MCF 10A (cell line): ENCODE measurements around the gene CLEC1A. TPM values are rescaled to one million over a fixed set of nuclear protein-coding genes. Genes with fewer than 3 reads are reported as not detected.

Experiments
- BruUV-seq: library from RNA; stranded (reverse); fragments of 400-500 nt; replicated peaks from 2 replicates; lab custom pipeline; 2021; lab: Mats Ljungman, UMichigan
- CTCF ChIA-PET: fragments of 300-600 bp; sonication (Branson Sonifier 250); formaldehyde crosslinking; extraction: SDS; loops from one replicate; lab custom pipeline; 2021; ENCODE audit warnings: antibody characterized with exemption, inconsistent platforms; lab: Yijun Ruan, JAX
- POLR2A ChIA-PET: fragments of 300-600, 350-650 bp; sonication (Branson Sonifier 250); formaldehyde crosslinking; extraction: SDS; loops from one replicate; lab custom pipeline; 2020; ENCODE audit warnings: antibody characterized with exemption, inconsistent platforms; lab: Yijun Ruan, JAX
- DNase-seq: peaks from one replicate; pipeline ENCODE4 v3.0.0-alpha.2; 2018; ENCODE audit not compliant: unreplicated experiment
- H3K27ac Mint-ChIP-seq: one replicate; pipeline ENCODE4 v1.8.0; 2022; ENCODE audit warnings: mild to moderate bottlenecking, low read depth, mixed read lengths; ENCODE audit not compliant: unreplicated experiment
- H3K27me3 Mint-ChIP-seq: one replicate; pipeline ENCODE4 v1.8.0; 2022; ENCODE audit warnings: mixed read lengths; ENCODE audit not compliant: insufficient read depth, unreplicated experiment
- H3K36me3 Mint-ChIP-seq: one replicate; pipeline ENCODE4 v1.8.0; 2022; ENCODE audit warnings: mild to moderate bottlenecking, moderate library complexity, mixed read lengths; ENCODE audit not compliant: insufficient read depth, unreplicated experiment
- H3K4me1 Mint-ChIP-seq: one replicate; pipeline ENCODE4 v1.8.0; 2022; ENCODE audit warnings: mixed read lengths; ENCODE audit not compliant: insufficient read depth, unreplicated experiment
- H3K4me3 Mint-ChIP-seq: one replicate; pipeline ENCODE4 v1.8.0; 2022; ENCODE audit warnings: mild to moderate bottlenecking, moderate library complexity, mixed read lengths; ENCODE audit not compliant: unreplicated experiment
- H3K9me3 Mint-ChIP-seq: one replicate; pipeline ENCODE4 v1.8.0; 2022; ENCODE audit warnings: mixed read lengths; ENCODE audit not compliant: unreplicated experiment
- intact Hi-C: fragments of 100-400 bp; cut with micrococcal nuclease; formaldehyde crosslinking; loops from 2 replicates; pipeline ENCODE4 v1.14.1; 2022
- total RNA-seq: library from RNA; stranded (reverse); gene quantifications from 2 replicates; pipeline ENCODE4 v1.2.3, GENCODE V29; 2022
- TF ChIP-seq, protein P1 (sequence below): fragments of 200-600 bp; IDR thresholded peaks from one replicate; pipeline ENCODE4 v1.8.0; 2022; ENCODE audit warnings: antibody characterized with exemption, mild to moderate bottlenecking; ENCODE audit not compliant: unreplicated experiment

Gene CLEC1A
- total RNA-seq, 1 experiment from 2014 or later = not detected

DNA sequence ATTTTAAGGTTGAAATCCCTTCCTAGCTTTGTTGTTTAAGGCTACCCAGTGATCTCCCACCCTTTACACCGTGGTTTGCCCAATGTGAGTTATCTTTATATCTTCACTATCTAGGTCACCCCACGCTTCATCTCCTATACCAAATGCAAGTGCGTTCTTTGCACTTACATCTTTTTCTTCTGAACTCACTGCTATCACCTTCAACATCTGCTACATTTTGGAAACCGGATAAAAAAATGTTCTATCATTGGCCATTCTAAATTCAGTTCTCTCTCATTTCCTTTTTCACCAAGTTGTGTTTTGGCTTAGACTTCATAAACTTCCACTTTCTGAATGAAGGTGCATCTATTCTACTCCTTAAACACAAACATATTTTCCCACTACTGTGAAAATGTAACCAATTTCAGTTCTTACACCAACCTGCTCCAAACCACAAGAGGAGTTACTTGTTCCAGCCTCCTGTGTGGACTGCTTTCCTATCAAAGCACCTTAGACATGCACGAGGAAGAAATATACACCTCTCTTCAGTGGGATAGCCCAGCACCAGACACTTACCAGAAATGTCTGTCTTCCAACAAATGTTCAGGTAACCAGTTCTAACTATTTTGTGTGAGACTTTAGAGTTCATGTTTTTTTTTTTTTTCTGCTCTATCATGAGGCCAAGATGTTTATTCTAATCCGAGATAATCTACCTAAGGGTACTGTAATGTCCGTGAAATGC is 46.4 kb downstream of the CLEC1A start:
- no peaks in the 10 kb centered on the region for H3K9me3 Mint-ChIP-seq
- POLR2A ChIA-PET = no interaction called here
- BruUV-seq = no TSS peak
- no peaks in the 10 kb centered on the region for H3K36me3 Mint-ChIP-seq
- intact Hi-C loops = no loop called here
- no peaks in the 10 kb centered on the region for H3K27me3 Mint-ChIP-seq
- TF ChIP-seq, protein P1, sequence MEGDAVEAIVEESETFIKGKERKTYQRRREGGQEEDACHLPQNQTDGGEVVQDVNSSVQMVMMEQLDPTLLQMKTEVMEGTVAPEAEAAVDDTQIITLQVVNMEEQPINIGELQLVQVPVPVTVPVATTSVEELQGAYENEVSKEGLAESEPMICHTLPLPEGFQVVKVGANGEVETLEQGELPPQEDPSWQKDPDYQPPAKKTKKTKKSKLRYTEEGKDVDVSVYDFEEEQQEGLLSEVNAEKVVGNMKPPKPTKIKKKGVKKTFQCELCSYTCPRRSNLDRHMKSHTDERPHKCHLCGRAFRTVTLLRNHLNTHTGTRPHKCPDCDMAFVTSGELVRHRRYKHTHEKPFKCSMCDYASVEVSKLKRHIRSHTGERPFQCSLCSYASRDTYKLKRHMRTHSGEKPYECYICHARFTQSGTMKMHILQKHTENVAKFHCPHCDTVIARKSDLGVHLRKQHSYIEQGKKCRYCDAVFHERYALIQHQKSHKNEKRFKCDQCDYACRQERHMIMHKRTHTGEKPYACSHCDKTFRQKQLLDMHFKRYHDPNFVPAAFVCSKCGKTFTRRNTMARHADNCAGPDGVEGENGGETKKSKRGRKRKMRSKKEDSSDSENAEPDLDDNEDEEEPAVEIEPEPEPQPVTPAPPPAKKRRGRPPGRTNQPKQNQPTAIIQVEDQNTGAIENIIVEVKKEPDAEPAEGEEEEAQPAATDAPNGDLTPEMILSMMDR = no peak
- CTCF ChIA-PET = interaction anchor here (0.5 kb wide), 1 partner anchor 33 kb away, joined by 3 read pairs; no protein-coding TSS in a partner anchor
- H3K4me1 Mint-ChIP-seq = no peaks in the 10 kb centered on the region
- no peak overlapping the region for H3K4me3 Mint-ChIP-seq
- H3K27ac Mint-ChIP-seq = no peak overlapping the region
- no peak for DNase-seq

DNA sequence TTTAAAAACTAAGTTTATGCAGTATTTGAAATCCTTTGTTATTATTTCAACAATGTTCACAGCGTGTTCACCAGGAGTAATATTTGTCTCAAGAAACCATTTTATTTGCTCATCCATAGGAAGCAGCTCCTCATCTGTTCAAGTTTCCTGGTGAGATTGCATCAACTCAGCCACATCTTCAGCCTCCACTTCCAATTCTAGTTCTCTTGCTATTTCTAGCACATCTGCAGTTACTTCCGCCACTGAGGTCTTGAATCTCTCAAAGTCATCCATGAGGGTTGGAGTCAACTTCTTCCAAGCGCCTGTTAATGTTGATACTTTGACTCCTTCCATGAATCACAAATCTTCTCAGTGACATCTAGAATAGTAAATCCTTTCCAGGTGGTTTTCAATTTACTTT is 50.3 kb downstream of the CLEC1A start:
- ChIA-PET CTCF (interaction anchor here (0.7 kb wide), 1 partner anchor 25 kb away, joined by 4 read pairs; no protein-coding TSS in a partner anchor), POLR2A (no interaction called here)
- no peaks in the 10 kb centered on the region for H3K4me1 Mint-ChIP-seq
- H3K9me3 Mint-ChIP-seq = no peaks in the 10 kb centered on the region
- H3K36me3 Mint-ChIP-seq = no peaks in the 10 kb centered on the region
- H3K27me3 Mint-ChIP-seq = no peaks in the 10 kb centered on the region
- no peak overlapping the region for H3K27ac Mint-ChIP-seq
- no peak overlapping the region for H3K4me3 Mint-ChIP-seq
- intact Hi-C loops = no loop called here
- no TSS peak for BruUV-seq
- DNase-seq = no peak
- TF ChIP-seq, protein P1 = no peak

DNA sequence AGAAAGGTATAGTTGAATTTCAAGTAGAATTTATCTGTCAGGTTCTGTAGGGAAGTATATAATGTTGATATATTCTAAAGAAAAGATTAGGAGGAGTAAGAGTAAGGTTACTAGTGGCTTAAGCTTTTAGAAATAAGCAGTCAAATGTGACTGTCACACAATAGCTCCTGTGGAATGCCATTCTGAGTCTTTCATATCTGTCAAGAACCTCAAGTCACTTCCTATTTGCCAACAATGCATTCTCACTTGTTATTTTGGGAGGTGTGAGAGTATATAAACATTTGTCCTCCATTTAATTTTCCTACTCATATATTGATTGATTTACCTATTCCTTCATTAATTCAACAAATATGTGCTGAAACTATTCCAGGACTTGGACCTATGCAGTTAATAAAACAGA is 56.6 kb downstream of the CLEC1A start:
- ChIA-PET POLR2A (interaction anchor here (0.8 to 1.0 kb wide), 2 partner anchors 56 to 172 kb away, joined by 3 read pairs; no protein-coding TSS in a partner anchor), CTCF (interaction anchor here (0.7 to 3.7 kb wide), 4 partner anchors 8 to 939 kb away, joined by 3 to 21 read pairs (median 4); no protein-coding TSS in a partner anchor)
- TF ChIP-seq, protein P1 = no peak
- no peak overlapping the region for H3K27ac Mint-ChIP-seq
- H3K4me3 Mint-ChIP-seq = no peak overlapping the region
- DNase-seq = no peak
- no peaks in the 10 kb centered on the region for H3K27me3 Mint-ChIP-seq
- H3K9me3 Mint-ChIP-seq = no peaks in the 10 kb centered on the region
- no peaks in the 10 kb centered on the region for H3K4me1 Mint-ChIP-seq
- no TSS peak for BruUV-seq
- intact Hi-C loops = no loop called here
- H3K36me3 Mint-ChIP-seq = no peaks in the 10 kb centered on the region

DNA sequence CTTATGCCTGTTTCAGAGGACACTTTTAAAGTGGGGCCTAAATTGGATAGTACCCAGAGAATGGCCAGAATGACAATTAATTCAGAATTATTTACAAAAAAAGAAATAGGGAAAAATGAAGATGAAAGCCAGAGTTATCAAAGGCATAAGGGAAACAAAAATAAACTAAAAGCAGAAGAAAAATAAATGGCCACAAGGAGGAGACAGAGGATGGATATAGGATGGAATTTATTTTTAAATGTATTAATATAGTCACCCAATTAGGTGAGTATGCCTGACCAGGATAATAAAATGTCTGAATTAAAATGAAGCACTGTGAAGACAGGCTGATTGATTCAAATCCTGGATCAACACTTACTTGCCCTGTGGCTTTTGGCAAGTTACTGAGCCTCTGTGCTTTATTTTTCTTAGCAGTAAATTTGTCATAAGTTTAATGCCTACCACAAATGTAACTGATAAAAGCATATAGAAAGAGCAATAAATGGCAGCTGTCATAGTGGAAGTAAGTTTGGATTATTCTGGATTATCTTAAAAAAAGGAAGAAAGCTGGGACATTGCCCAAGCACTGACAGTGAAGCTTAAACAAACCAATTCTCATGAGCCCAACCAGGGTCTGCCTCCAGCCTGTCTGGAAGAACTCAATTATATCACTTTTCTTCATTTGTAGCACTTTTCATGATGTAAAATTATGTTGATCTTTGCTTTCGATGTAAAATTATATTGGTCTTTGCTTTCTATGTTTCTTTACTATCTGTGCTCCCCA is 64.8 kb downstream of the CLEC1A start:
- Mint-ChIP-seq H3K4me3 (no peak overlapping the region), H3K27me3 (no peaks in the 10 kb centered on the region), H3K9me3 (peaks cover 14% of the 10 kb centered on the region), H3K4me1 (peaks cover 23% of the 10 kb centered on the region), H3K36me3 (no peaks in the 10 kb centered on the region), H3K27ac (no peak overlapping the region)
- ChIA-PET POLR2A (interaction anchor here (1.2 kb wide), 1 partner anchor 178 kb away, joined by 3 read pairs; the partner anchor contains the start of gene GABARAPL1), CTCF (interaction anchor here (0.6 to 6.3 kb wide), 29 partner anchors 9 to 1377 kb away, joined by 3 to 134 read pairs (median 5); partner anchors contain the start of genes CLEC12B and CLEC7A)
- TF ChIP-seq, protein P1 = peak; percentile 70
- peak; percentile 48 for DNase-seq
- BruUV-seq = no TSS peak
- intact Hi-C loops = loop anchor here (1.0 kb wide), 1 partner anchor 106 kb away; no protein-coding TSS in a partner anchor
